Stimulated activated CD4-positive, alpha-beta T cell treated with anti-CD3 and anti-CD28 coated beads, Interleukin-4, amount 100 ng/mL, for 24 hours (primary cell): ENCODE measurements around the gene RIOX2.
A peak's percentile ranks its signal among the peaks of the same experiment; 100 is the strongest.
"Not testable (repeated sequence)": the region's sequence is repeated elsewhere in the genome, so short reads cannot be mapped to it uniquely, and the experiment has no call there.

Experiments
- DNase-seq: peaks from one replicate; pipeline ENCODE4 v3.0.0-alpha.2; 2020

Gene RIOX2

GRCh38 chr3:97950360-97950759, 21.9 kb downstream of the RIOX2 start:
- DNase-seq, result no peak

- no peak for DNase-seq
These were observed 22.5 kb downstream of the RIOX2 start for GRCh38 chr3:97949743-97950142.

GRCh38 chr3:97949110-97949485, 23.1 kb downstream of the RIOX2 start:
- no peak for DNase-seq

GRCh38 chr3:97948351-97949109, 23.7 kb downstream of the RIOX2 start:
- no peak for DNase-seq

GRCh38 chr3:97942801-97943546, 29.3 kb downstream of the RIOX2 start:
- no peak for DNase-seq

GRCh38 chr3:97940034-97940433, 32.2 kb downstream of the RIOX2 start:
- DNase-seq, result no peak

GRCh38 chr3:97939401-97939800, 32.8 kb downstream of the RIOX2 start:
- DNase-seq, result no peak

- no peak for DNase-seq
These were observed 33.8 kb downstream of the RIOX2 start for GRCh38 chr3:97938444-97938843.

GRCh38 chr3:97937205-97937604, 35.0 kb downstream of the RIOX2 start:
- no peak for DNase-seq

- DNase-seq, result no peak
These were observed 36.4 kb downstream of the RIOX2 start for GRCh38 chr3:97935842-97936241.

- DNase-seq, result no peak
These were observed 37.1 kb downstream of the RIOX2 start for GRCh38 chr3:97934980-97935695.

- DNase-seq, result no peak
These were observed 39.8 kb downstream of the RIOX2 start for GRCh38 chr3:97932387-97932801.

- DNase-seq, result no peak
These were observed 41.0 kb downstream of the RIOX2 start for GRCh38 chr3:97931218-97931617.

GRCh38 chr3:97930018-97930417, 42.2 kb downstream of the RIOX2 start:
- DNase-seq, result no peak

- DNase-seq, result no peak
These were observed 43.2 kb downstream of the RIOX2 start for GRCh38 chr3:97928986-97929385.

GRCh38 chr3:97927704-97928103, 44.5 kb downstream of the RIOX2 start:
- DNase-seq, result no peak

GRCh38 chr3:97917813-97918536, 54.3 kb downstream of the RIOX2 start:
- DNase-seq, result no peak

- no peak for DNase-seq
These were observed 55.7 kb downstream of the RIOX2 start for GRCh38 chr3:97916576-97916975.

- no peak for DNase-seq
These were observed 57.8 kb downstream of the RIOX2 start for GRCh38 chr3:97914388-97914787.

- DNase-seq, result no peak
These were observed 60.8 kb downstream of the RIOX2 start for GRCh38 chr3:97911459-97911858.

- DNase-seq, result no peak
These were observed 61.3 kb downstream of the RIOX2 start for GRCh38 chr3:97910931-97911351.

GRCh38 chr3:97910236-97910831, 61.9 kb downstream of the RIOX2 start:
- DNase-seq, result peak; percentile 3

- DNase-seq, result not testable (repeated sequence)
These were observed 62.4 kb downstream of the RIOX2 start for GRCh38 chr3:97909830-97910229.
